Measurements from ENCODE around the gene ENGASE. TPM values are rescaled to one million over a fixed set of nuclear protein-coding genes. Genes with fewer than 3 reads are reported as not detected.
A peak's percentile ranks its signal among the peaks of the same experiment; 100 is the strongest.

Gene ENGASE
- total RNA-seq, 2 experiments from 2014 or later = 42.5 to 43.4 TPM

GRCh38 chr17:79075861-79076406, 1.3 kb downstream of the ENGASE start:
- CTCF ChIA-PET = interaction anchor here (0.6 to 1.2 kb wide), 3 partner anchors 9 to 32 kb away, joined by 3 to 4 read pairs (median 3); no protein-coding TSS in a partner anchor
- intact Hi-C loops (cut with micrococcal nuclease) = no loop called here
- DNase-seq = no peak
- Mint-ChIP-seq H3K4me1 (ENCODE audit: low read depth) (peaks cover 13% of the 10 kb centered on the region), H3K27me3 (no peaks in the 10 kb centered on the region), H3K36me3 (peaks cover 14% of the 10 kb centered on the region), H3K9me3 (no peaks in the 10 kb centered on the region), H3K4me3 (peak overlapping the region; percentile 79), H3K27ac (peak overlapping the region; percentile 53)
- POLR2A ChIA-PET = no interaction called here

- peaks cover 13% of the 10 kb centered on the region for H3K4me1 Mint-ChIP-seq (ENCODE audit: low read depth)
- peaks cover 18% of the 10 kb centered on the region for H3K36me3 Mint-ChIP-seq
- ChIA-PET POLR2A (no interaction called here), CTCF (interaction anchor here (1.2 kb wide), 1 partner anchor 9 kb away, joined by 6 read pairs; no protein-coding TSS in a partner anchor)
- DNase-seq = no peak
- H3K4me3 Mint-ChIP-seq = no peak overlapping the region
- H3K27ac Mint-ChIP-seq = no peak overlapping the region
- H3K27me3 Mint-ChIP-seq = no peaks in the 10 kb centered on the region
- no peaks in the 10 kb centered on the region for H3K9me3 Mint-ChIP-seq
- intact Hi-C loops (cut with micrococcal nuclease) = no loop called here
Observed at GRCh38 chr17:79077587-79077986, 3.0 kb downstream of the ENGASE start.

- Mint-ChIP-seq H3K27me3 (no peaks in the 10 kb centered on the region), H3K27ac (no peak overlapping the region), H3K36me3 (peaks cover 18% of the 10 kb centered on the region), H3K4me1 (ENCODE audit: low read depth) (peaks cover 13% of the 10 kb centered on the region), H3K4me3 (no peak overlapping the region), H3K9me3 (no peaks in the 10 kb centered on the region)
- no peak for DNase-seq
- ChIA-PET POLR2A (no interaction called here), CTCF (interaction anchor here (1.7 kb wide), 1 partner anchor 8 kb away, joined by 4 read pairs; no protein-coding TSS in a partner anchor)
- intact Hi-C loops (cut with micrococcal nuclease) = no loop called here
Observed at GRCh38 chr17:79078476-79079190, 4.0 kb downstream of the ENGASE start.

- intact Hi-C loops (cut with micrococcal nuclease) = no loop called here
- Mint-ChIP-seq H3K27ac (no peak overlapping the region), H3K27me3 (no peaks in the 10 kb centered on the region), H3K4me1 (ENCODE audit: low read depth) (peaks cover 10% of the 10 kb centered on the region), H3K9me3 (no peaks in the 10 kb centered on the region), H3K4me3 (no peak overlapping the region), H3K36me3 (peaks cover 18% of the 10 kb centered on the region)
- ChIA-PET CTCF (interaction anchor here (1.7 kb wide), 1 partner anchor 7 kb away, joined by 4 read pairs; no protein-coding TSS in a partner anchor), POLR2A (no interaction called here)
- no peak for DNase-seq
Observed at GRCh38 chr17:79079421-79080200, 5.0 kb downstream of the ENGASE start.

GRCh38 chr17:79080349-79080748, 5.7 kb downstream of the ENGASE start:
- no peak overlapping the region for H3K27ac Mint-ChIP-seq
- ChIA-PET CTCF (no interaction called here), POLR2A (no interaction called here)
- H3K4me1 Mint-ChIP-seq (ENCODE audit: low read depth) = peaks cover 9% of the 10 kb centered on the region
- DNase-seq = no peak
- intact Hi-C loops (cut with micrococcal nuclease) = no loop called here
- H3K27me3 Mint-ChIP-seq = no peaks in the 10 kb centered on the region
- H3K9me3 Mint-ChIP-seq = no peaks in the 10 kb centered on the region
- peaks cover 18% of the 10 kb centered on the region for H3K36me3 Mint-ChIP-seq
- H3K4me3 Mint-ChIP-seq = no peak overlapping the region

GRCh38 chr17:79080761-79081290, 6.2 kb downstream of the ENGASE start:
- intact Hi-C loops (cut with micrococcal nuclease) = no loop called here
- H3K4me1 Mint-ChIP-seq (ENCODE audit: low read depth) = peaks cover 4% of the 10 kb centered on the region
- H3K9me3 Mint-ChIP-seq = no peaks in the 10 kb centered on the region
- H3K4me3 Mint-ChIP-seq = no peak overlapping the region
- ChIA-PET POLR2A (no interaction called here), CTCF (interaction anchor here (1.7 to 2.1 kb wide), 2 partner anchors 14 to 16 kb away, joined by 8 to 9 read pairs; no protein-coding TSS in a partner anchor)
- H3K27ac Mint-ChIP-seq = no peak overlapping the region
- no peaks in the 10 kb centered on the region for H3K27me3 Mint-ChIP-seq
- DNase-seq = no peak
- peaks cover 18% of the 10 kb centered on the region for H3K36me3 Mint-ChIP-seq

GRCh38 chr17:79081571-79082276, 7.1 kb downstream of the ENGASE start:
- intact Hi-C loops (cut with micrococcal nuclease) = loop anchor here (1.0 kb wide), 1 partner anchor 16 kb away; no protein-coding TSS in a partner anchor
- DNase-seq = no peak
- no peak overlapping the region for H3K4me3 Mint-ChIP-seq
- ChIA-PET CTCF (interaction anchor here (1.2 to 2.1 kb wide), 7 partner anchors 8 to 38 kb away, joined by 3 to 10 read pairs (median 8); no protein-coding TSS in a partner anchor), POLR2A (no interaction called here)
- H3K27ac Mint-ChIP-seq = no peak overlapping the region
- H3K27me3 Mint-ChIP-seq = no peaks in the 10 kb centered on the region
- H3K4me1 Mint-ChIP-seq (ENCODE audit: low read depth) = no peaks in the 10 kb centered on the region
- no peaks in the 10 kb centered on the region for H3K9me3 Mint-ChIP-seq
- H3K36me3 Mint-ChIP-seq = peaks cover 21% of the 10 kb centered on the region

GRCh38 chr17:79082311-79083190, 7.9 kb downstream of the ENGASE start:
- Mint-ChIP-seq H3K4me1 (ENCODE audit: low read depth) (no peaks in the 10 kb centered on the region), H3K9me3 (no peaks in the 10 kb centered on the region), H3K4me3 (no peak overlapping the region), H3K27ac (no peak overlapping the region), H3K27me3 (no peaks in the 10 kb centered on the region), H3K36me3 (peaks cover 21% of the 10 kb centered on the region)
- ChIA-PET CTCF (interaction anchor here (0.7 to 2.1 kb wide), 11 partner anchors 9 to 118 kb away, joined by 3 to 10 read pairs (median 5); no protein-coding TSS in a partner anchor), POLR2A (no interaction called here)
- intact Hi-C loops (cut with micrococcal nuclease) = loop anchor here (1.0 kb wide), 1 partner anchor 17 kb away; no protein-coding TSS in a partner anchor
- DNase-seq = peak; percentile 67

- Mint-ChIP-seq H3K9me3 (no peaks in the 10 kb centered on the region), H3K27me3 (no peaks in the 10 kb centered on the region), H3K27ac (no peak overlapping the region), H3K4me1 (ENCODE audit: low read depth) (no peaks in the 10 kb centered on the region), H3K4me3 (no peak overlapping the region), H3K36me3 (peaks cover 21% of the 10 kb centered on the region)
- CTCF ChIA-PET = interaction anchor here (0.7 to 6.5 kb wide), 13 partner anchors 10 to 310 kb away, joined by 3 to 67 read pairs (median 5); no protein-coding TSS in a partner anchor
- DNase-seq = no peak
- POLR2A ChIA-PET = no interaction called here
- intact Hi-C loops (cut with micrococcal nuclease) = no loop called here
Observed at GRCh38 chr17:79083191-79083971, 8.8 kb downstream of the ENGASE start.

GRCh38 chr17:79084291-79085153, 9.9 kb downstream of the ENGASE start:
- no peak overlapping the region for H3K27ac Mint-ChIP-seq
- DNase-seq = no peak
- H3K9me3 Mint-ChIP-seq = no peaks in the 10 kb centered on the region
- ChIA-PET CTCF (interaction anchor here (0.7 to 6.5 kb wide), 10 partner anchors 8 to 316 kb away, joined by 3 to 67 read pairs (median 4); partner anchors contain the start of gene ENGASE), POLR2A (no interaction called here)
- H3K27me3 Mint-ChIP-seq = no peaks in the 10 kb centered on the region
- intact Hi-C loops (cut with micrococcal nuclease) = no loop called here
- H3K4me3 Mint-ChIP-seq = no peak overlapping the region
- no peaks in the 10 kb centered on the region for H3K4me1 Mint-ChIP-seq (ENCODE audit: low read depth)
- H3K36me3 Mint-ChIP-seq = peaks cover 19% of the 10 kb centered on the region
